Thymus (tissue), 11 donors: ENCODE measurements around the gene FFAR2. TPM values are rescaled to one million over a fixed set of nuclear protein-coding genes. Genes with fewer than 3 reads are reported as not detected.

ENCODE experiments used
- DNase-seq, 9 donors: peaks; one replicate each; pipeline ENCODE4 v3.0.0-alpha.2; 2013; ENCODE audit warnings: low spot score in 9 of 9, low read depth in 6 of 9, missing footprints in 1 of 9
- H3K27ac ChIP-seq, 2 donors: one replicate each; pipeline ENCODE4 v1.5.1; 2013; ENCODE audit warnings: control low read depth in 1 of 2, low read depth in 1 of 2, low read length in 1 of 2, mild to moderate bottlenecking in 1 of 2, moderate library complexity in 1 of 2
- H3K27me3 ChIP-seq, 2 donors: one replicate each; pipeline ENCODE4 v1.5.1; 2013; ENCODE audit warnings: low read length in 1 of 2; ENCODE audit not compliant: control insufficient read depth in 2 of 2, insufficient read depth in 1 of 2
- H3K36me3 ChIP-seq, 2 donors: one replicate each; pipeline ENCODE4 v1.5.1; 2013; ENCODE audit warnings: low read length in 1 of 2, mild to moderate bottlenecking in 1 of 2, moderate library complexity in 1 of 2; ENCODE audit not compliant: control insufficient read depth in 2 of 2, insufficient read depth in 2 of 2
- H3K4me1 ChIP-seq, 2 donors: one replicate each; pipeline ENCODE4 v1.5.1; 2013; ENCODE audit warnings: low read length in 2 of 2; ENCODE audit not compliant: control insufficient read depth in 2 of 2, insufficient read depth in 2 of 2
- H3K4me3 ChIP-seq, 2 donors: one replicate each; pipeline ENCODE4 v1.5.1; 2013; ENCODE audit warnings: low read length in 2 of 2, control low read depth in 1 of 2, mild to moderate bottlenecking in 1 of 2
- H3K9me3 ChIP-seq, 2 donors: one replicate each; pipeline ENCODE4 v1.5.1; 2013; ENCODE audit warnings: low read length in 1 of 2, mild to moderate bottlenecking in 1 of 2; ENCODE audit not compliant: control insufficient read depth in 2 of 2, insufficient read depth in 1 of 2
- WGBS: extraction: QIAGEN DNeasy Blood & Tissue Kit; methylation state at CpG from one replicate; pipeline ENCODE4 v1.1.7; 2013; 5-methylcytosine and 5-hydroxymethylcytosine counted together
- polyA plus RNA-seq: library from polyadenylated mRNA; stranded (reverse); fragments of 200-250 nt; gene quantifications from one replicate; pipeline ENCODE4 v1.2.3, GENCODE V29; 2013
- total RNA-seq: library from RNA; stranded (reverse); fragments of 120-200 nt; gene quantifications from one replicate; pipeline ENCODE4 v1.2.4, GENCODE V29; 2013
- donor health status: healthy.

The FFAR2 gene
- total and polyA plus RNA-seq, 2 donors, result 0.47 to 1.1 TPM

DNA sequence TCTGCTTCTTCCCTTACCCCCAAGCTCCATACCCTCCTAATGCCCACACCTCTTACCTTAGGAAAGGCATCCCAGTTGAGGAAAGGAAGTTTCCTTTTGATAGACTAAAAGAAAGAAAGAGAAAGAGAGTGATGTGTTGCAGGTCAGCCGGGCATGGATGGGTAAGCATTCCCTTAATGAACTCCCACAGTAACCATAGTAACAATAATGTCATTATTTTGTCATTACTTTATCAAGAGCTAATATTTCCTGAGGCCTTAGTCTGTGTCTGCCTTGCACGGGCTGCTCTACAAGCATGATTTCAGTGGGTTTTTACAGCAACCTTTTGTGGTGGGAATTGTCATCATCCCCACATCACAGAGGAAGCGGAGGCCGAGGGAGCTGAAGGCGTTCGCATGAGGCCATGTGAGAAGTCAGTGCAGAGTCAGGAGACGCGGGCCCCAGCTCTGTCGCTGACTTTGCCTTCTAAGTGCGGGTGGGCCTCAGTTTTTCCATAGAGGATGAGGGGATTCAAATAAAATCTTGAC, 39.7 kb downstream of the FFAR2 start:
- Histone ChIP-seq H3K4me3 (no peak overlapping the region), H3K27ac (no peak overlapping the region), H3K4me1 (no peaks in the 10 kb centered on the region), H3K9me3 (no peaks in the 10 kb centered on the region), H3K36me3 (no peaks in the 10 kb centered on the region), H3K27me3 (peaks cover 0 to 25% of the 10 kb centered on the region in 2 donors)
- DNase-seq, result no peak
- 93% methylated on average over 10 of the region's 10 CpGs for WGBS

- WGBS, result 92% methylated on average over 16 of the region's 16 CpGs
- Histone ChIP-seq H3K4me3 (no peak overlapping the region), H3K9me3 (no peaks in the 10 kb centered on the region)
These were observed 40.6 kb downstream of the FFAR2 start for GRCh38 chr19:35488677-35489076.

DNA sequence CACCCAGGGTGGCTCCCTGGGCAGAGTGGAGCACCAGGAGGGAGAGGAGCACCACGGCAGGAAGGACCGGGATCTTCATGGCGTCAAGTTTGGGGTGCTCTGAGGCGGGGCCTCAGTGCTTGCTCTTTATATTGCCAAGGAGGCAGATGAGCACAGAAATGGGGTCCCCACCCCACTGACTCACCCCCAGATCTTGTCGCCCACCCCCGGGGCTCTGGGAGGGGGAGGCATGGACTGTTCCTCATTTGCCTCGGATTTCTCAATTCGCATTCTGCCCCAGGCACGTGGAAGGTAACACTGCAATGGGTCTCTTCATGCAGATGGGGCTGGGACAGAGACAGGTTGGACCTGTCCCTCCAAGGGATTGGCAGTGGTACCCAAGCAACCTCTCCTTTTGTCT, 42.3 kb downstream of the FFAR2 start, which contains the start of gene KRTDAP:
Gene KRTDAP (minus strand): TSS at position 101 of the 400 bp plus-strand sequence. CDS start 22 bp downstream, at position 79.
- no peak within 1 kb of the TSS for H3K27ac ChIP-seq
- WGBS, result 91% methylated on average over 9 of the region's 9 CpGs
- no peak for DNase-seq
- H3K27me3 ChIP-seq, result peaks cover 0 to 31% of the 10 kb centered on the region in 2 donors
- no peak within 1 kb of the TSS for H3K4me3 ChIP-seq
- H3K4me1 ChIP-seq, result no peaks in the 10 kb centered on the region
- H3K9me3 ChIP-seq, result no peaks in the 10 kb centered on the region
- no peaks in the 10 kb centered on the region for H3K36me3 ChIP-seq

More at GRCh38 chr19:35488677-35489076, 40.6 kb downstream of the FFAR2 start:
- H3K27ac ChIP-seq, result no peak overlapping the region
- no peaks in the 10 kb centered on the region for H3K36me3 ChIP-seq
- no peak for DNase-seq
- H3K4me1 ChIP-seq, result no peaks in the 10 kb centered on the region
- H3K27me3 ChIP-seq, result peaks cover 0 to 25% of the 10 kb centered on the region in 2 donors

DNA sequence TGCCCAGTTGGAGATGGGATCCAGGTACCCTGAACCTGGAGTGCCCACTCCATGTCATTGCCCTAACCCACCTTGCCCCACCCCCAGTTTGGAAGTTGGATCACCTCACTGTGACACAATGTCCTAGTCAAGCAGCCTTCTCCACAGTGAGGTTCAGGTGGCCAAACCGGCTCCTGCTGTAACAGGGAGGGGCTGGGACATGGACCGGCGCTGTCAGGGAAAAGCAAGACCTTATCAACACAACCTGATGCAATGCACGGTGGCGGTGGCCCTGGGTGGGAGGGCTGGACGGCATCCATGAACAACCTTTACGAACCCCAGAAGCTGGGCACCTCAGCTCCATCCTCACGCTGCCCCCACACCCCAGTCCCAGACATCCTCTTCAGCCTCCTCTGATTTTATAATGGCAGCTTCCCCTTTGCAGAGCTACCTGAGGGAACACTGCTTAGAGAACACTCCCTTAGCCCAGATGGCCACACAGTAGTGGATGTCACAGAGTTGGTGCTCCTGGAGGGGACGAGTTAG, 43.8 kb downstream of the FFAR2 start:
- Histone ChIP-seq H3K36me3 (no peaks in the 10 kb centered on the region), H3K9me3 (no peaks in the 10 kb centered on the region), H3K27me3 (peaks cover 0 to 31% of the 10 kb centered on the region in 2 donors), H3K4me1 (no peaks in the 10 kb centered on the region), H3K4me3 (no peak overlapping the region), H3K27ac (no peak overlapping the region)
- WGBS, result 94% methylated on average over 9 of the region's 9 CpGs
- DNase-seq, result no peak

DNA sequence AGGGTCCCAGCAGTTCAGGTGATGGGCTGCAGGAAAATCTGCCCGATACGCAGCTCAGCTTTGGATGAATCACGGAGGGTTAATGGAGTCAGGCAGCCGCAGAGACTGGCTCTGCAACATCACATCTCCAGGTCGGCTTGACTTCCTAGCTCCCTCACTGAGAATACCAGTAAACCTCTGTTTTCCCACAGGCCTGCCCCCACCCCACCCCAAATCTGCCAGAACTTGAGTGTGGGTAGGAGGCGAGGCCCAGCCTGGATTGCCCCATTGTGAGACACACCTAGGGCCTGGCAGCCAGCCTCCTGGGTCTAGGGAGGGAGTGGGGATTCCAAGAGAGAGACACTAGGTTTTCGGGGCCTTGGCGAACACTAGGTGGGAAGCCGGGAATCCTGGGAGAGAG, 45.9 kb downstream of the FFAR2 start:
- WGBS, result 95% methylated on average over 9 of the region's 9 CpGs
- peaks cover 0 to 23% of the 10 kb centered on the region in 2 donors for H3K27me3 ChIP-seq

DNA sequence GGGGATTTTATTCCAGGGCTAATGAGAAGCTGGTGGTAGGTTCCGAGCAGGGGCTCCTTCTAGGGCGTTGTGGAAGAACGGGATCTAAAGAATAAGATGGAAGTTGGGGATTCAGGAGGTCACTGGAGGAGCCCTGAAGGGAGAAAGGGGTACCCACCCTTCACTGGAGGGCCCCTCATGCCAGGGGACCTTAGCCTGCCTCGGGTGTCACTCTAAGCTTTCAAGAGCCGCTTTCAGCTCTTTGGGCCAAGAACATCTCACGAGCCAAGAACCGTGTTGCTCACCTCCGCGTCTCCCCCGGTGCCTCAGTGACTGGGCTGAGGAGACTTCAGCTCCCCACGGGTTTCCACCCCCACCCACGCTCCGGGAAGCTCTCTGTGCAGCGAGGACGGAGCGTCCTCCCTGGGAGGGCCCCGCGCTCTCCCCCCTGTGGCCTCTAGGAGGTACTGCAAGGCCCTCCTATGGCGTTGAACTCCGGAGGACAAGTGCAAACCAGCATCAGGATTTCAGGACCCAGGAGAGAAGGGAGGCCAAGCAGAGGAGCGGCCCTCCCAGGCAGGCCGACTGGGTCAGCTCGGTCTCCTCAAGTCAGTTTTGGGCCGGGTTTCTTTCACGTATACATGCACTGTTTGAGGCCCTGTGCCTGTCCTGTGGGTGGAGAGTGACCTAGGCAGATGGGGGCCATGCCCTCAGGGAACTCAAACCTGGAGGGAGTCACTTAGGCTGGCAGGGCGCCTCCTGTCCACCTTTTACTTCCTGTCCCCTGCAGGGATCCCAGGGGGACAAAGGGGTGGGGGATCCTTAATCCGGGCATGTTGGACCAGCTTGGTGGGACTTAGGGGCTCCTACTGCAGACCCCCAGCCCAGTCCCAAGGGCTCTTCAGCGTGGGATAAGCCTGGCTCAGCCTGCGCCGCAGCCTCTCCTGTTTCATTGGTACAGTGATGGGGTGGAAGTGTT, 47.3 kb downstream of the FFAR2 start:
- no peak overlapping the region for H3K27ac ChIP-seq
- H3K36me3 ChIP-seq, result no peaks in the 10 kb centered on the region
- peak in 8 of 9 donors; percentile 11 to 64 (median 30) for DNase-seq
- no peaks in the 10 kb centered on the region for H3K4me1 ChIP-seq
- 35% methylated on average over 30 of the region's 30 CpGs for WGBS
- H3K27me3 ChIP-seq, result peaks cover 0 to 14% of the 10 kb centered on the region in 2 donors
- no peak overlapping the region for H3K4me3 ChIP-seq
- no peaks in the 10 kb centered on the region for H3K9me3 ChIP-seq

More for the DNA sequence above, 45.9 kb downstream of the FFAR2 start:
- Histone ChIP-seq H3K4me1 (no peaks in the 10 kb centered on the region), H3K9me3 (no peaks in the 10 kb centered on the region), H3K4me3 (no peak overlapping the region), H3K27ac (no peak overlapping the region), H3K36me3 (no peaks in the 10 kb centered on the region)
- no peak for DNase-seq

GRCh38 chr19:35497406-35497805, 49.3 kb downstream of the FFAR2 start:
- Histone ChIP-seq H3K9me3 (no peaks in the 10 kb centered on the region), H3K4me1 (no peaks in the 10 kb centered on the region), H3K27me3 (peaks cover 0 to 11% of the 10 kb centered on the region in 2 donors), H3K36me3 (no peaks in the 10 kb centered on the region), H3K27ac (no peak overlapping the region), H3K4me3 (no peak overlapping the region)
- 95% methylated on average over 14 of the region's 14 CpGs for WGBS
- no peak for DNase-seq

DNA sequence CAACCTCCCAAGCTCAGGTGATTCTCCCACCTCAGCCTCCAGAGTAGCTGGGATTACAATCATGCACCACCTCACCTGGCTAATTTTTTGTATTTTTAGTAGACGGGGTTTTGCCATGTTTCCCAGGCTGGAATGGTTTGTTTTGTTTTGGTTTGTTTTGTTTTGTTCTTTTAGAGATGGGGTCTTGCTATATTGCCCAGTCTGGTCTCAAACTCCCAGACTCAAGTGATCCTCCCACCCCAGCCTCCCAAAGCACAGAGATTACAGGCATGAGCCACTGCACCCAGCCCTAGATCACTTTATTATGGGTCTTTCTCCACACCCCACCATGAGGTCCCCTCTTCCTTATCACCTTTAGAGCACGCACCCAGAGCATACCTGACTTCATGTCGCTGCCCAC, 50.2 kb downstream of the FFAR2 start:
- Histone ChIP-seq H3K9me3 (no peaks in the 10 kb centered on the region), H3K27ac (no peak overlapping the region), H3K4me1 (no peaks in the 10 kb centered on the region), H3K4me3 (no peak overlapping the region), H3K36me3 (no peaks in the 10 kb centered on the region), H3K27me3 (peaks cover 0 to 13% of the 10 kb centered on the region in 2 donors)
- no peak for DNase-seq
- 95% methylated on average over 3 of the region's 3 CpGs for WGBS

- no peaks in the 10 kb centered on the region for H3K4me1 ChIP-seq
- 89% methylated on average over 9 of the region's 9 CpGs for WGBS
- no peaks in the 10 kb centered on the region for H3K9me3 ChIP-seq
- H3K27ac ChIP-seq, result no peak overlapping the region
- H3K27me3 ChIP-seq, result peaks cover 0 to 12% of the 10 kb centered on the region in 2 donors
- no peaks in the 10 kb centered on the region for H3K36me3 ChIP-seq
- no peak overlapping the region for H3K4me3 ChIP-seq
- DNase-seq, result no peak
These were observed 51.0 kb downstream of the FFAR2 start for GRCh38 chr19:35498984-35499527.
